Testis (tissue), 3 donors: ENCODE results near the gene HNF4A. TPM values are rescaled to one million over a fixed set of nuclear protein-coding genes. Genes with fewer than 3 reads are reported as not detected.

Experiments used
- DNase-seq: peaks from one replicate; pipeline ENCODE4 v3.0.0-alpha.2; 2019
- H3K27ac ChIP-seq, 2 donors: fragments of 200-600 bp; sonication (generic); one replicate each; pipeline ENCODE4 v1.5.1; 2019
- H3K27me3 ChIP-seq: fragments of 200-600 bp; sonication (generic); one replicate; pipeline ENCODE4 v1.5.1; 2019
- H3K36me3 ChIP-seq: fragments of 200-600 bp; sonication (generic); one replicate; pipeline ENCODE4 v1.5.1; 2017; ENCODE audit warnings: low read depth; ENCODE audit errors: missing control alignments
- H3K4me1 ChIP-seq: fragments of 200-600 bp; sonication (generic); one replicate; pipeline ENCODE4 v1.5.1; 2019
- H3K4me3 ChIP-seq, 2 donors: fragments of 200-600 bp; sonication (generic); one replicate each; pipeline ENCODE4 v1.5.1; 2017 to 2019
- H3K9me3 ChIP-seq: fragments of 200-600 bp; sonication (generic); one replicate; pipeline ENCODE4 v1.5.1; 2017
- CTCF ChIP-seq, 3 experiments: fragments of 450-650 bp in 2 of 3; fragments of 200-600 bp in 1 of 3; sonication (generic) in 1 of 3; IDR thresholded peaks; one replicate each; pipeline ENCODE4 v1.5.1; 2016 to 2019; ENCODE audit warnings: antibody characterized with exemption in 3 of 3, mild to moderate bottlenecking in 2 of 3, moderate library complexity in 1 of 3
- POLR2A ChIP-seq: fragments of 450-650 bp; IDR thresholded peaks from one replicate; pipeline ENCODE4 v1.6.1; 2017; ENCODE audit warnings: antibody characterized with exemption, mild to moderate bottlenecking, moderate library complexity
- WGBS, 2 donors: methylation state at CpG; one replicate each; pipeline ENCODE4 v1.1.5; 2018; 5-methylcytosine and 5-hydroxymethylcytosine counted together
- intact Hi-C: fragments of 100-400 bp; cut with DNase I; formaldehyde crosslinking; loops from one replicate; pipeline ENCODE4 v1.15.1; 2023; ENCODE audit warnings: low total_unique reads
- polyA plus RNA-seq: library from polyadenylated mRNA; stranded (reverse); fragments of 350-450 nt; fragmentation: Illumina TruSeq; extraction: RNeasy Lipid Tissue Mini Kit (QIAGEN cat#74804); gene quantifications from one replicate; pipeline ENCODE4 v1.2.3, GENCODE V29; 2014; ENCODE audit warnings: low read depth, low replicate concordance; ENCODE audit not compliant: insufficient read depth
- total RNA-seq, 2 donors: library from RNA; depleted of rRNA; stranded (reverse); fragments of >200 nt; gene quantifications; one replicate each; pipeline ENCODE4 v1.2.3, GENCODE V29; 2016

The HNF4A gene
- total and polyA plus RNA-seq, 3 donors from 2014 or later: 1.2 to 2.5 (median 1.4) TPM

GRCh38 chr20:44328428-44328827, 27.1 kb upstream of the HNF4A start:
- Histone ChIP-seq H3K36me3 (no peaks in the 10 kb centered on the region), H3K27me3 (no peaks in the 10 kb centered on the region), H3K4me1 (peaks cover 4% of the 10 kb centered on the region), H3K27ac (no peak overlapping the region), H3K4me3 (no peak overlapping the region), H3K9me3 (no peaks in the 10 kb centered on the region)
- no peak for DNase-seq
- intact Hi-C loops: no loop called here
- TF ChIP-seq POLR2A (no peak), CTCF (IDR thresholded peaks at IDR 0.05) (no peak)
- WGBS, 2 donors: 90 to 94% methylated on average over 4 of the region's 4 CpGs

- intact Hi-C loops: no loop called here
- TF ChIP-seq POLR2A (no peak), CTCF (IDR thresholded peaks at IDR 0.05) (no peak)
- Histone ChIP-seq H3K27me3 (no peaks in the 10 kb centered on the region), H3K4me3 (no peak overlapping the region), H3K9me3 (no peaks in the 10 kb centered on the region), H3K36me3 (no peaks in the 10 kb centered on the region), H3K27ac (no peak overlapping the region), H3K4me1 (peaks cover 4% of the 10 kb centered on the region)
- 89 to 92% methylated on average over 2 of the region's 2 CpGs for WGBS, 2 donors
- DNase-seq: no peak
These were observed 24.3 kb upstream of the HNF4A start for GRCh38 chr20:44331201-44331600.

- DNase-seq: no peak
- Histone ChIP-seq H3K27me3 (no peaks in the 10 kb centered on the region), H3K4me1 (no peaks in the 10 kb centered on the region), H3K27ac (no peak overlapping the region), H3K9me3 (no peaks in the 10 kb centered on the region), H3K4me3 (no peak overlapping the region), H3K36me3 (no peaks in the 10 kb centered on the region)
- WGBS, 2 donors: 51 to 55% methylated on average over 8 of the region's 8 CpGs
- intact Hi-C loops: no loop called here
- no peak for TF ChIP-seq POLR2A
- no peak for TF ChIP-seq CTCF (IDR thresholded peaks at IDR 0.05)
These were observed 21.2 kb upstream of the HNF4A start for GRCh38 chr20:44334306-44334705.

GRCh38 chr20:44334709-44335108, 20.8 kb upstream of the HNF4A start:
- Histone ChIP-seq H3K4me3 (no peak overlapping the region), H3K4me1 (no peaks in the 10 kb centered on the region), H3K36me3 (no peaks in the 10 kb centered on the region), H3K27me3 (no peaks in the 10 kb centered on the region), H3K27ac (no peak overlapping the region), H3K9me3 (no peaks in the 10 kb centered on the region)
- intact Hi-C loops: no loop called here
- TF ChIP-seq POLR2A: no peak
- WGBS, 2 donors: 85 to 93% methylated on average over 4 of the region's 4 CpGs
- DNase-seq: no peak

- Histone ChIP-seq H3K4me1 (no peaks in the 10 kb centered on the region), H3K36me3 (no peaks in the 10 kb centered on the region), H3K27me3 (no peaks in the 10 kb centered on the region), H3K9me3 (no peaks in the 10 kb centered on the region), H3K27ac (no peak overlapping the region), H3K4me3 (no peak overlapping the region)
- intact Hi-C loops: no loop called here
- no peak for TF ChIP-seq POLR2A
- TF ChIP-seq CTCF (IDR thresholded peaks at IDR 0.05): no peak
- 90 to 97% methylated on average over 2 of the region's 2 CpGs for WGBS, 2 donors
- no peak for DNase-seq
These were observed 19.8 kb upstream of the HNF4A start for GRCh38 chr20:44335675-44336074.
